Measurements from ENCODE around the gene CT45A3.
"Not testable (repeated sequence)": the region's sequence is repeated elsewhere in the genome, so short reads cannot be mapped to it uniquely, and the experiment has no call there.

The CT45A3 gene, protein sequence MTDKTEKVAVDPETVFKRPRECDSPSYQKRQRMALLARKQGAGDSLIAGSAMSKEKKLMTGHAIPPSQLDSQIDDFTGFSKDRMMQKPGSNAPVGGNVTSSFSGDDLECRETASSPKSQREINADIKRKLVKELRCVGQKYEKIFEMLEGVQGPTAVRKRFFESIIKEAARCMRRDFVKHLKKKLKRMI

DNA sequence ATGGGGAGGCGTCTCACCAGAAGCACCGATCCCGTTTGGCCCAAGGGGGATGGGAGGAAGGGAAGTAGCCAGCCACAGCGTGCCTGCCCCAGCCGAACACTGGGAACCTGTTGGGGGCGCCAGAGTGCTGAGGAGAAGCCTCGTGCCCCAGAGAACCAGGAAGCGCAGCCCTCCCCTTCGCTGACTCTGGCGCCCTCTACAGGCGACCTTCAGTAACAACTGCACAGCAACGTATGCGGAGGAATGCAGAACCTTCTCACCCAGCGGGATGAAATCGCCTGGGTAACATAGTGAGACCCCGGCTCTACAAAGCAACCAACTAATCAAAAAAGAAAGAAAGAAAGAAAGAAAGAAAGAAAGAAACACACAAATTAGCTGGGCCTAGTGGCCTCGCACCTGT lies at the start of gene CT45A3:
Gene CT45A3, minus strand, starts transcription at position 101 of the 400 bp plus-strand sequence. CDS start 3,747 bp downstream, outside the sequence.
- DNase-seq, result not testable (repeated sequence)

DNA sequence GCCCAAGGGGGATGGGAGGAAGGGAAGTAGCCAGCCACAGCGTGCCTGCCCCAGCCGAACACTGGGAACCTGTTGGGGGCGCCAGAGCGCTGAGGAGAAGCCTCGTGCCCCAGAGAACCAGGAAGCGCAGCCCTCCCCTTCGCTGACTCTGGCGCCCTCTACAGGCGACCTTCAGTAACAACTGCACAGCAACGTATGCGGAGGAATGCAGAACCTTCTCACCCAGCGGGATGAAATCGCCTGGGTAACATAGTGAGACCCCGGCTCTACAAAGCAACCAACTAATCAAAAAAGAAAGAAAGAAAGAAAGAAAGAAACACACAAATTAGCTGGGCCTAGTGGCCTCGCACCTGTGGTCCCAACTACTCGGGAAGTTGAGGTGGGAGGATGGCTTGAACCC lies 34.7 kb upstream of the CT45A3 start, which contains the start of gene CT45A6:
Gene CT45A6, minus strand, starts transcription at position 101 of the 400 bp plus-strand sequence. CDS start 3,794 bp downstream, outside the sequence.
- not testable (repeated sequence) for DNase-seq

DNA sequence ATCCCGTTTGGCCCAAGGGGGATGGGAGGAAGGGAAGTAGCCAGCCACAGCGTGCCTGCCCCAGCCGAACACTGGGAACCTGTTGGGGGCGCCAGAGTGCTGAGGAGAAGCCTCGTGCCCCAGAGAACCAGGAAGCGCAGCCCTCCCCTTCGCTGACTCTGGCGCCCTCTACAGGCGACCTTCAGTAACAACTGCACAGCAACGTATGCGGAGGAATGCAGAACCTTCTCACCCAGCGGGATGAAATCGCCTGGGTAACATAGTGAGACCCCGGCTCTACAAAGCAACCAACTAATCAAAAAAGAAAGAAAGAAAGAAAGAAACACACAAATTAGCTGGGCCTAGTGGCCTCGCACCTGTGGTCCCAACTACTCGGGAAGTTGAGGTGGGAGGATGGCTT lies 17.4 kb upstream of the CT45A3 start, which contains the start of gene CT45A5:
Gene CT45A5, minus strand, starts transcription at position 101 of the 400 bp plus-strand sequence. CDS start 3,774 bp downstream, outside the sequence.
- DNase-seq, result not testable (repeated sequence)

DNA sequence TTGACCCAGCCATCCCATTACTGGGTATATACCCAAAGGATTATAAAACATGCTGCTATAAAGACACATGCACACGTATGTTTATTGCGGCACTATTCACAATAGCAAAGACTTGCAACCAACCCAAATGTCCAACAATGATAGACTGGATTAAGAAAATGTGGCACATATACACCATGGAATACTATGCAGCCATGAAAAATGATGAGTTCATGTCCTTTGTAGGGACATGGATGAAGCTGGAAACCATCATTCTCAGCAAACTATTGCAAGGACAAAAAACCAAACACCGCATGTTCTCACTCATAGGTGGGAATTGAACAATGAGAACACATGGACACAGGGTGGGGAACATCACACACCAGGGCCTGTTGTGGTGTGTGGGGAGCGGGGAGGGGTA lies 23.3 kb downstream of the CT45A3 start:
- DNase-seq, result not testable (repeated sequence)

DNA sequence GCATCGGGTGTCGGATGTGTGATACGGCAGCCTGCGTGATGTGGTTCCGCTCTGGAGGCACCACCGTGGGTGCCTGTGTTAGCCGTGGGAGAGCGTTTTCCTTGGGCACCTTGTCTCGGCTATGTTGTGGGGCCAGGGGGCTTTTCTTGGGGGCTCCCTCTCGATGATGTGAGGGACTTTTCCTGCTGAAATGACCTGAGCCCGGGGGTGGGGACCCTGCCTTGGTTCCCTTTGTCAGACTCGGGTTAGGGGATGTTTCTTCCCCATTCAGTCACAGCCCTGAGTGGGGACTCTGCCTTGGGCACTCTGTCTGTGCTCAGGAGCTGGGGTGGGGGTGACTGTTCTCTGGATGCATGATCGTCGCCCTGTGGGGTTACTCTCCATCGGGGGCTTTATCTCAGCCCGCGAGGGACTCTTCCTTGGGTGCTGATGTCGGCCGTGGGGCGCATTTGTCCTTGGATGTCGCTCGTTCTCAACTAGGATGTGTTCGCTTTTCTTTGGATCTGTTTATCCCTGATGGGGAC lies 26.7 kb downstream of the CT45A3 start:
- no peak for DNase-seq

DNA sequence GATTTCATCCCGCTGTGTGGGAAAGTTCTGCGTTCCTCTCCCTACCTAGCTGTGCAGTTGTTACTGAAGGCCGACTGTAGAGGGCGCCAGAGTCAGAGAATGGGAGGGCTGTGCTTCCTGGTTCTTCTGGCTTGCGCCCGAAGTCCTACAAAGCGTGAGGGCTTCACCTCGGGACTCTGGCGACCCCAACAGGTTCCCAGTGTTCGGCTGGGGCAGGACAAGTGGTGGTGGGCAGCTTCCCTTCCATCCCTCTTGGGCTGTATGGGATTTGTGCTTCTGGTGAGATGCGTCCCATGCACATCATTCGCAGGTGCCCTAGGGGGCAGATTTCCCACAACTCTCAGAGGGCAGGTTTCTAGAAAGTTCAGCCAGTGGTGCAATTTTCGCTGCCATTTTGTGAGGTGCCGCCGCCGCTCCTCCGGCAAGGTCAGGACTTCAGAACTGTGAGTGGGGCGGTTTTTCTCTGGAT lies 27.3 kb downstream of the CT45A3 start:
- peak; percentile 48 to 80 (median 69) for DNase-seq

DNA sequence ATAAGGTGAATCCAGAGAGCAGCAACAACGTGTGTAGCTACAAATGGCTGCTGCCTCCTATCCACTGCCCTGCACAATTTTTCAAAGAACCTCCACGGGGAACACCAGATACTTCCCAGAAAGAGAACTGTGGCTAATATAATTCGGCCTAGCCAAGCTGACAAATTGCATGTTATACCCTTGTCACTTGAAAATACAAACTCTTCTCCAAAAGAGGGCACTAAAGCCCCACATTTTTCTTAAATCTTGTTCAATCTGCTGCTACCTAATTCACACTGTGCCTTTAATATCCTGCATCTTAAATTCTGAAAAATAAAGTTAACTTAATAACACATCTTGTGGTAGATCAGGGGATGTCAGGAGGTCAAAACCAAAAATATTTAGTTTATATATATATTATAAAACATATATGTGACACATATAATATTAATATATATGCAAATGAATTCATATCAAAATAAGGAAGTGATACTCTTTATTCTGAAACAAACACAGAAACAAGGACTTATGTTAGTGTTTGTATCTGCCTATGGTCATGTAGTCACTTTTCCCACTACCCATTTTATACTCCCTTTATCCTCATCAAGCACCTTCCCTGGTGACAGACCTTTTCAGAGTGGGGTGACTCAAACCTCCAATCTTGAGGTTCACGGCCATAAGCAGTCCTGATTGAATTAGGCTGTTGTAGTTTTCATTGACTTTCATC lies 30.5 kb downstream of the CT45A3 start:
- peak in 2 of 3 donors; percentile 1 to 17 for DNase-seq

DNA sequence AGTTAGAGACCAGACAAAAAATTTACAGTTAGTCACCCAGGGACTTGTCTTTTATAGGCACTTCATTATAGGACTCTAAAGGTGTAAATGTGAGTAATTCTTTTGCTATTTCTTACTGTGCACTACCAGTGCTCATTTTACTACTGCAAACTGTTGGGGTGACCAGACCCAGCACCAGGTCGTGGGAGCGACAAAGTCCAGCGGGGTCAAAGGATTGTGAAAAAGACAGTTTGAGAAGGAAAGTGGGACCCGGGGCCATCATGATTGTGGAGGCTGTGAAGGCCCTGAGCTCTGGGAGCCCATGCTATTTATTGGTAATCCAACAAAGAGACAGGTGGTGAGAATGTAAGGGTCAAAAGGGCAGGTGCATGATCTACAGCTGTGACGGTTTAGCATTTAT lies 33.3 kb downstream of the CT45A3 start:
- not testable (repeated sequence) for DNase-seq

DNA sequence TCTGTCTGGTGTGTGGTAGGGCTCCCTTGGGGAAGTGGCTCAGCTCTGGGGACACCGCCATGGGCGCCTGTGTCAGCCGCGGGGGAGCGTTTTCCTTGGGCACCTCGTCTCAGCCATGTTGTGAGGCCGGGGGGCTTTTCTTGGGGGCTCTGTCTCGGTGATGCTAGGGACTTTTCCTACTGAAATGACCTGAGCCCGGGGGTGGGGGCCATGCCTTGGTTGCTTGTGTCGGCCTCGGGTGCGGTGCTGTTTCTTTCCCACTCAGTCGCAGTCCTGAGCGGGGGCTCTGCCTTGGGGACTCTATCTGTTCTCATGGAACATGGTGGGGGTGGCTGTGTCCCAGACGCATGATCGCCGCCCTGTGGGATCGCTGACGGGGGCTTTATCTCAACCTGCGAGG lies 54.2 kb downstream of the CT45A3 start:
- DNase-seq, result no peak

DNA sequence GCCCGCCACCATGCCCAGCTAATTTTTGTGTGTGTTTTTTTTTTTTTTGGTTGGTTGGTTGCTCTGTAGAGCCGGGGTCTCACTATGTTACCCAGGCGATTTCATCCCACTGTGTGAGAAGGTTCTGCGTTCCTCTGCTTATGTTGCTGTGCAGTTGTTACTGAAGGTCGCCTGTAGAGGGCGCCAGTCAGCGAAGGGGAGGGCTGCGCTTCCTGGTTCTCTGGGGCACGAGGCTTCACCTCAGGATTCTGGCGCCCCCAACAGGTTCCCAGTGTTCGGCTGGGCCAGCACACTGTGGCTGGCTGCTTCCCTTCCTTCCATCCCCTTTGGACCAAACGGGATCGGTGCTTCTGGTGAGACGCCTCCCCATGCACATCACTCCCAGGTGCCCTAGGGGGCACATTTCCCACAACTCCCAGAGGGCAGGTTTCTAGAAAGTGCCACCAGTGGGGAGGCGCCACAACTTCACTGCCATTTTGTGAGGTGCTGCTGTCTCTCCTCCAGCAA lies 54.8 kb downstream of the CT45A3 start, which contains the start of gene CT45A1:
Gene CT45A1, plus strand, starts transcription at position 457 of the 507 bp plus-strand sequence. CDS start 5,302 bp downstream, outside the sequence.
- peak in 1 of 3 donors; percentile 5 for DNase-seq

Data from suppressor macrophage treated with lipopolysaccharide for 1 hour (primary cell).